ENCODE data around the gene TMPRSS7.

DNA sequence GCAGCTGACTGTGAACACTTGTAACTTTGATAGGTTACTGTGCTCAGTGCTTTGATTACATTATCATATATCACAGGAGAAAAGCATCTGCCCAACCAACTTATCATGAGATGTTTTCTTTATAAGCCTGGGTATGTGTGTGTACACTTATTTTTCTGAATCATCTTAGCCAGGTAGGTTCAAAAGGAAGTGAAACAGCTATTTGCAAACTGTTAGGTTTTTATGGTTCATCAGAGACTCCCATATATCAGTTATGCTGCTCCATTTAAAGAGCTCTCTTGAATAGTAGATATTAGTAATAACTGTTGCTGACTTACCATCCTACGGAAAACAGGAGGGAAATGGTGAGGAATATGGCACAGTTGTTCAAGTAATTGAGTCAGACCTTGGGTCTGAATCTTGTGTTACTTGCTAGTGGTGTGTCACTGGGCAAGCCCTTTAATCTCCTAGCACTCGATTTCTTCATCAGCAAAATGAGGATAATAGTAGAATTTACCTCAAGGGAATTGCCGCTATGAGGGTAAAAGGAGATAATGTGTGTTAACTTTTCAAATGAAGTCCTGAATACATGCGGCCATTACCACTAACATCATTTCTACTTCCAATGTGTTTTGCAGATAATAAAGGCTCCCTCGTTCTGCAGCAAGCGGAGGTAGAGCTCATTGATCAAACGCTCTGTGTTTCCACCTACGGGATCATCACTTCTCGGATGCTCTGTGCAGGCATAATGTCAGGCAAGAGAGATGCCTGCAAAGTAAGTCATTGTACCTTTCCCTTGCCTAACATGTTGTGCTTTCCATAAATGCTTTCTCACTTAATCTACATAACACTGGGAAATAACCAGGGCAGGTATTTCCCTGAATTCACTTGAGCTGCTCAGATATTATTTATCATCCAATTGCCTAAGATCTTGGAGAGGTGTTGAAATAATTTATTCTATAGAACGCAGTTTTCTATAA lies 43.9 kb downstream of the TMPRSS7 start:
- TF ChIP-seq, protein P1, sequence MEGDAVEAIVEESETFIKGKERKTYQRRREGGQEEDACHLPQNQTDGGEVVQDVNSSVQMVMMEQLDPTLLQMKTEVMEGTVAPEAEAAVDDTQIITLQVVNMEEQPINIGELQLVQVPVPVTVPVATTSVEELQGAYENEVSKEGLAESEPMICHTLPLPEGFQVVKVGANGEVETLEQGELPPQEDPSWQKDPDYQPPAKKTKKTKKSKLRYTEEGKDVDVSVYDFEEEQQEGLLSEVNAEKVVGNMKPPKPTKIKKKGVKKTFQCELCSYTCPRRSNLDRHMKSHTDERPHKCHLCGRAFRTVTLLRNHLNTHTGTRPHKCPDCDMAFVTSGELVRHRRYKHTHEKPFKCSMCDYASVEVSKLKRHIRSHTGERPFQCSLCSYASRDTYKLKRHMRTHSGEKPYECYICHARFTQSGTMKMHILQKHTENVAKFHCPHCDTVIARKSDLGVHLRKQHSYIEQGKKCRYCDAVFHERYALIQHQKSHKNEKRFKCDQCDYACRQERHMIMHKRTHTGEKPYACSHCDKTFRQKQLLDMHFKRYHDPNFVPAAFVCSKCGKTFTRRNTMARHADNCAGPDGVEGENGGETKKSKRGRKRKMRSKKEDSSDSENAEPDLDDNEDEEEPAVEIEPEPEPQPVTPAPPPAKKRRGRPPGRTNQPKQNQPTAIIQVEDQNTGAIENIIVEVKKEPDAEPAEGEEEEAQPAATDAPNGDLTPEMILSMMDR (IDR thresholded peaks at IDR 0.05): no peak
- no peak for TF ChIP-seq POLR2A (IDR thresholded peaks at IDR 0.05)

Data from Peyer's patch (tissue), 4 donors.